ENCODE data around the gene SCGB1D1. TPM values are rescaled to one million over a fixed set of nuclear protein-coding genes. Genes with fewer than 3 reads are reported as not detected.

The SCGB1D1 gene
- not detected in 3 replicates for total RNA-seq (2021)
- Bru-seq, nascent RNA = not detected
- long read RNA-seq, experiment 1 = 0 reads
- long read RNA-seq, experiment 2 = 0 reads
- long read RNA-seq, experiment 3 = 0 reads

- Mint-ChIP-seq H3K4me3 (no peak within 1 kb of the TSS), H3K36me3 (no peaks in the 10 kb centered on the region), H3K4me1 (peaks cover 5% of the 10 kb centered on the region), H3K9me3 (peaks cover 1% of the 10 kb centered on the region; the same call in 1 of the 2 replicates), H3K27me3 (ENCODE audit: low read depth) (peaks cover 2% of the 10 kb centered on the region; the same call in 1 of the 2 replicates), H3K27ac (no peak within 1 kb of the TSS)
- ATAC-seq (no peak), DNase-seq (ENCODE audit: low spot score) (no peak)
- ChIA-PET POLR2A (no interaction called here), CTCF (interaction anchor here (1.6 kb wide), 1 partner anchor 27 kb away, joined by 3 read pairs; no protein-coding TSS in a partner anchor)
- TF ChIP-seq NFATC4 (CRISPR knock-in tag; IDR thresholded peaks at IDR 0.05) (no peak), ZNF671 (CRISPR knock-in tag; IDR thresholded peaks at IDR 0.05) (no peak), ATF3 (CRISPR knock-in tag; conservative IDR thresholded peaks at IDR 0.05) (no peak), MAX (CRISPR knock-in tag; IDR thresholded peaks at IDR 0.05) (no peak), ZNF396 (CRISPR knock-in tag; IDR thresholded peaks at IDR 0.05; ENCODE audit: borderline replicate concordance) (no peak), CREB1 (CRISPR knock-in tag; IDR thresholded peaks at IDR 0.05) (no peak), FOXJ3 (CRISPR knock-in tag; IDR thresholded peaks at IDR 0.05; ENCODE audit: borderline replicate concordance) (no peak), E2F4 (CRISPR knock-in tag; IDR thresholded peaks at IDR 0.05; ENCODE audit: borderline replicate concordance, low read depth) (no peak), MLX (CRISPR knock-in tag; IDR thresholded peaks at IDR 0.05) (no peak), NR3C1 (CRISPR knock-in tag; conservative IDR thresholded peaks at IDR 0.05; ENCODE audit: low read depth) (no peak), RELA (CRISPR knock-in tag; IDR thresholded peaks at IDR 0.05; ENCODE audit: borderline replicate concordance) (no peak), ZNF532 (CRISPR knock-in tag; IDR thresholded peaks at IDR 0.05; ENCODE audit: borderline replicate concordance) (no peak), TEAD4 (CRISPR knock-in tag; IDR thresholded peaks at IDR 0.05) (no peak), E2F5 (CRISPR knock-in tag; IDR thresholded peaks at IDR 0.05) (no peak), PRDM15 (CRISPR knock-in tag; IDR thresholded peaks at IDR 0.05) (no peak), ATF6 (CRISPR knock-in tag; IDR thresholded peaks at IDR 0.05) (no peak), TEAD1 (CRISPR knock-in tag; IDR thresholded peaks at IDR 0.05) (no peak), ZNF263 (CRISPR knock-in tag; IDR thresholded peaks at IDR 0.05; ENCODE audit: low read depth) (no peak), ZNF281 (CRISPR knock-in tag; IDR thresholded peaks at IDR 0.05) (no peak)
Measured at GRCh38 chr11:62190011-62190410, at the start of gene SCGB1D1. SCGB1D1 (plus strand) TSS chr11:62190216; CDS start chr11:62190285, 69 bp downstream.

Measured in WTC11 (cell line).